Right cardiac atrium (tissue), 5 donors: Measurements from ENCODE around the gene BBS5. TPM values are rescaled to one million over a fixed set of nuclear protein-coding genes. Genes with fewer than 3 reads are reported as not detected.

ENCODE experiments used
- ATAC-seq, 2 donors: fragments of 200-7000 bp; cut with Tn5 transposase; one replicate each; pipeline versions ENCODE4 v1.8.0 to v1.9.1; 2020; ENCODE audit warnings: moderate library complexity in 2 of 2, mild to moderate bottlenecking in 1 of 2
- DNase-seq, 3 donors: peaks; one replicate each; pipeline ENCODE4 v3.0.0-alpha.2; 2020
- H3K27ac ChIP-seq: one replicate; pipeline ENCODE4 v1.5.1; 2013; ENCODE audit warnings: mild to moderate bottlenecking, low read length, control low read depth, moderate library complexity
- H3K27me3 ChIP-seq: one replicate; pipeline ENCODE4 v1.6.1; 2013; ENCODE audit not compliant: control insufficient read depth, insufficient read depth
- H3K4me1 ChIP-seq: one replicate; pipeline ENCODE4 v1.6.1; 2013; ENCODE audit warnings: low read length; ENCODE audit not compliant: control insufficient read depth, insufficient read depth
- H3K4me3 ChIP-seq: one replicate; pipeline ENCODE4 v1.5.1; 2013; ENCODE audit warnings: low read length, control low read depth
- H3K9me3 ChIP-seq: one replicate; pipeline ENCODE4 v1.6.1; 2013; ENCODE audit warnings: low read length; ENCODE audit not compliant: control insufficient read depth
- WGBS: extraction: QIAGEN DNeasy Blood & Tissue Kit; methylation state at CpG from one replicate; pipeline ENCODE4 v1.1.7; 2013; 5-methylcytosine and 5-hydroxymethylcytosine counted together
- intact Hi-C, 4 donors: fragments of 100-400 bp; cut with DNase I; formaldehyde crosslinking; loops; one replicate each; pipeline versions ENCODE4 v1.11.0 to v1.14.0; 2022 to 2023
- polyA plus RNA-seq: library from polyadenylated mRNA; stranded (reverse); fragments of 200-250 nt; gene quantifications from one replicate; pipeline ENCODE4 v1.2.3, GENCODE V29; 2013
- total RNA-seq, 4 donors: library from RNA; stranded (reverse); fragmentation: NEBNext Ultra II Directional; extraction: Animal tissue kit (Norgen Biotek cat#: 25700); gene quantifications; one replicate each; pipeline ENCODE4 v1.2.1, GENCODE V29; 2021
- donor health status: healthy with polysubstance abuse.
- donor health status: DM: no; HTN: yes; CAD: no.
- donor health status: DM: no; HTN: no; CAD: no.
- donor health status: DM: no; HTN: yes; CAD: no; lungs with severe emphysema.
- donor health status: DM: yes; HTN: yes; CAD: no.

The BBS5 gene
- total and polyA plus RNA-seq, 5 donors, result 8.0 to 9.6 (median 8.3) TPM

DNA sequence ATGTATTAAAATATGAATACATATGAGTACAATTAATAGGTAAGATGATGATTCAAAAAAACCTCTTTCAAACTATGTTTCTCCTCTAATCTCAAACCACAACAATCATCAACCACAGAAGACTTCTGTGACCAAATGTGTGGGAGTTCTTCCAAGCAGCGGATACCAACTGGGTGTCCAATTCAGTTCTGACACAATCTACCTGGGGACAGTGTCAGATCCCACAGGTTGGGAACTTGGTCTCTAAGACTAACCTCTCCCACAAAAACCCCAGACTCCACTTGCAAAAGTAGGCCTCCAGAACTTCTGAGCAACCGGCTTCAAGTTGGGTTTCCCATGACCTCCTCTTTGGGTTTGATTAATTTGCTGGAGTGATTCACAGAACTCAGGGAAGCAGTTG, 67.5 kb downstream of the BBS5 start:
- Histone ChIP-seq H3K9me3 (no peaks in the 10 kb centered on the region), H3K4me1 (no peaks in the 10 kb centered on the region), H3K27me3 (no peaks in the 10 kb centered on the region), H3K4me3 (no peak overlapping the region), H3K27ac (no peak overlapping the region)
- no peak for ATAC-seq
- WGBS, result 93% methylated on average over 2 of the region's 2 CpGs
- DNase-seq, result no peak
- intact Hi-C loops, result no loop called here

Other genes with a start within 250 kb of the BBS5 start
- under 1 TPM; 0.24 to 0.66 (median 0.38) TPM for gene LRP2, start 117.0 kb upstream of the BBS5 start, total RNA-seq
- gene LRP2, start 117.0 kb upstream of the BBS5 start, polyA plus RNA-seq, result 0.16 TPM
- gene KLHL41, start 30.2 kb downstream of the BBS5 start, total RNA-seq, result 100 to 1,000 TPM in 1 of 4 donors, 10 to 100 TPM in 3; 82.1 to 165 (median 88.6) TPM
- 62.2 TPM for gene KLHL41, start 30.2 kb downstream of the BBS5 start, polyA plus RNA-seq
- gene FASTKD1, start 94.4 kb downstream of the BBS5 start, total RNA-seq, result 10 to 100 TPM; 46.4 to 60.6 (median 52.4) TPM
- gene FASTKD1, start 94.4 kb downstream of the BBS5 start, polyA plus RNA-seq, result 55.1 TPM
- gene PPIG, start 104.9 kb downstream of the BBS5 start, total RNA-seq, result 10 to 100 TPM; 41.3 to 49.4 (median 45.2) TPM
- gene PPIG, start 104.9 kb downstream of the BBS5 start, polyA plus RNA-seq, result 40.4 TPM
- not detected for gene CFAP210, start 214.9 kb downstream of the BBS5 start, total RNA-seq
- gene CFAP210, start 214.9 kb downstream of the BBS5 start, polyA plus RNA-seq, result 0.14 TPM
- gene PHOSPHO2, start 215.0 kb downstream of the BBS5 start, total RNA-seq, result 1 to 10 TPM; 4.1 to 5.9 (median 4.4) TPM
- 3.5 TPM for gene PHOSPHO2, start 215.0 kb downstream of the BBS5 start, polyA plus RNA-seq